Natural killer cell (primary cell): ENCODE data around the gene LRP3. TPM values are rescaled to one million over a fixed set of nuclear protein-coding genes. Genes with fewer than 3 reads are reported as not detected.
"Not testable (repeated sequence)": the region's sequence is repeated elsewhere in the genome, so short reads cannot be mapped to it uniquely, and the experiment has no call there.

Experiments used
- ATAC-seq, 3 donors: fragments of 150-1000 bp in 2 of 3; fragments of 200-7000 bp in 1 of 3; cut with Tn5 transposase; 1 replicate in 1 of 3; 2 replicates in 2 of 3; pipeline ENCODE4 v1.10.0; 2021; ENCODE audit warnings: mild to moderate bottlenecking in 2 of 3, moderate library complexity in 2 of 3
- DNase-seq, 2 donors: peaks; one replicate each; pipeline versions ENCODE4 v3.0.0 to v3.0.0-alpha.2; 2013 to 2021; ENCODE audit warnings: mixed read lengths in 1 of 2
- H3K27ac ChIP-seq: one replicate; pipeline ENCODE4 v1.5.1; 2013; ENCODE audit warnings: mild to moderate bottlenecking, low read length
- H3K27me3 ChIP-seq: one replicate; pipeline ENCODE4 v1.6.1; 2013; ENCODE audit warnings: low read length; ENCODE audit not compliant: control insufficient read depth, insufficient read depth
- H3K36me3 ChIP-seq: one replicate; pipeline ENCODE4 v1.6.1; 2013; ENCODE audit warnings: low read length; ENCODE audit not compliant: control insufficient read depth, insufficient read depth
- H3K4me1 ChIP-seq: one replicate; pipeline ENCODE4 v1.6.1; 2013; ENCODE audit warnings: low read length; ENCODE audit not compliant: control insufficient read depth, insufficient read depth
- H3K4me3 ChIP-seq: one replicate; pipeline ENCODE4 v1.5.1; 2013; ENCODE audit warnings: low read length
- H3K9me3 ChIP-seq: one replicate; pipeline ENCODE4 v1.6.1; 2013; ENCODE audit warnings: low read length; ENCODE audit not compliant: control insufficient read depth, insufficient read depth
- H3K27ac Mint-ChIP-seq, 2 donors: one replicate each; pipeline ENCODE4 v1.8.0; 2022; ENCODE audit warnings: mild to moderate bottlenecking in 2 of 2, mixed read lengths in 2 of 2, moderate library complexity in 1 of 2
- H3K27me3 Mint-ChIP-seq, 2 donors: one replicate each; pipeline ENCODE4 v1.8.0; 2022; ENCODE audit warnings: low read depth in 2 of 2, mixed read lengths in 2 of 2
- H3K36me3 Mint-ChIP-seq: one replicate; pipeline ENCODE4 v1.8.0; 2022; ENCODE audit warnings: mixed read lengths
- H3K4me1 Mint-ChIP-seq, 2 donors: one replicate each; pipeline ENCODE4 v1.8.0; 2022; ENCODE audit warnings: mixed read lengths in 2 of 2
- H3K4me3 Mint-ChIP-seq: one replicate; pipeline ENCODE4 v1.8.0; 2022; ENCODE audit warnings: mild to moderate bottlenecking, moderate library complexity, mixed read lengths
- H3K9me3 Mint-ChIP-seq, 2 donors: one replicate each; pipeline ENCODE4 v1.8.0; 2022; ENCODE audit warnings: mixed read lengths in 2 of 2
- WGBS: methylation state at CpG from one replicate; pipeline ENCODE4 v1.1.7; 2013; ENCODE audit warnings: missing lambda C conversion rate; ENCODE audit not compliant: insufficient coverage; 5-methylcytosine and 5-hydroxymethylcytosine counted together
- intact Hi-C: fragments of 100-400 bp; cut with micrococcal nuclease; formaldehyde crosslinking; loops from one replicate; pipeline ENCODE4 v1.14.2; 2022
- total RNA-seq, 4 donors: library from RNA; stranded (reverse); fragments of 120-200 nt in 1 of 4; gene quantifications; one replicate each; pipeline versions ENCODE4 v1.2.3 to v1.2.4, GENCODE V29; 2013 to 2022
- TF ChIP-seq, protein P1 (sequence below): fragments of 200-600 bp; IDR thresholded peaks from one replicate; pipeline ENCODE4 v1.8.0; 2022; ENCODE audit warnings: antibody characterized with exemption

Gene LRP3
- total RNA-seq, 3 donors from 2014 or later (not counting 1 experiment from before 2014, with no cell fraction given) = 0.33 to 0.38 TPM; not detected in 1

DNA sequence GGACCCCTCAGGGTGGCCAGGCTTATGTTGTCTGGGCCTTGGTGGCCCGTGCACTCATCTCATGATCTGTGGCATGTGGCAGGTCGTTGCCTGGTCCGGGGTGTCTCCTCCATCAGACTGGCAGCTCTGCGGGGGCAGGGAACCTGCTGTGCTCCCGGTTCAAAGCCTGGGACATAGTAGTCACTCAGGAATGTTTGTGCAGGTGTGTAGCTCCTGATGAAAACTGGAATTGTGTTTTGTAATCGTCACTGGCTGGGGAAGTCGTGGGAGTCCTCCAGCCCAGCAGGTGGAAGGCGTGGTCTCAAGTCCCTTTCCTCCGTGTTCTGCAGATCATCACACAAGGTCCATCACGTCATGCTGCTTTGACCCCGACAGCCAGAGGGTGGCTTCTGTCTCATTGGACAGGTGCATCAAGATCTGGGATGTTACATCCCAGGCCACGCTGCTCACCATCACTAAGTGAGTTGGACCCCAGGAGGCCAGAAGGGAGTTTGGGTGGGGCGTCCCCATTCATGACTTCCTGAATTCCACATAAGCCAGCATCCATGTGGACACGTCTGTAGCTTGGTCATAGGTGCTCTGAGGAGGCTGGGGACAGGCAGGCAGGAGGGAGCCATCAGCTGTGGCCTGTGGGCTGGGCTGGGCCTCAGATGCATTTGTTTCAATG lies 43.1 kb upstream of the LRP3 start:
- 88% methylated on average over 14 of the region's 14 CpGs for WGBS
- DNase-seq (no peak), ATAC-seq (no peak)
- H3K27me3 Mint-ChIP-seq = no peaks in the 10 kb centered on the region
- Histone ChIP-seq H3K9me3 (no peaks in the 10 kb centered on the region), H3K4me1 (no peaks in the 10 kb centered on the region), H3K27me3 (no peaks in the 10 kb centered on the region), H3K36me3 (no peaks in the 10 kb centered on the region), H3K4me3 (no peak overlapping the region), H3K27ac (no peak overlapping the region)
- H3K4me3 Mint-ChIP-seq = no peak overlapping the region
- intact Hi-C loops = no loop called here
- H3K27ac Mint-ChIP-seq = no peak overlapping the region
- no peaks in the 10 kb centered on the region for H3K36me3 Mint-ChIP-seq
- TF ChIP-seq, protein P1, sequence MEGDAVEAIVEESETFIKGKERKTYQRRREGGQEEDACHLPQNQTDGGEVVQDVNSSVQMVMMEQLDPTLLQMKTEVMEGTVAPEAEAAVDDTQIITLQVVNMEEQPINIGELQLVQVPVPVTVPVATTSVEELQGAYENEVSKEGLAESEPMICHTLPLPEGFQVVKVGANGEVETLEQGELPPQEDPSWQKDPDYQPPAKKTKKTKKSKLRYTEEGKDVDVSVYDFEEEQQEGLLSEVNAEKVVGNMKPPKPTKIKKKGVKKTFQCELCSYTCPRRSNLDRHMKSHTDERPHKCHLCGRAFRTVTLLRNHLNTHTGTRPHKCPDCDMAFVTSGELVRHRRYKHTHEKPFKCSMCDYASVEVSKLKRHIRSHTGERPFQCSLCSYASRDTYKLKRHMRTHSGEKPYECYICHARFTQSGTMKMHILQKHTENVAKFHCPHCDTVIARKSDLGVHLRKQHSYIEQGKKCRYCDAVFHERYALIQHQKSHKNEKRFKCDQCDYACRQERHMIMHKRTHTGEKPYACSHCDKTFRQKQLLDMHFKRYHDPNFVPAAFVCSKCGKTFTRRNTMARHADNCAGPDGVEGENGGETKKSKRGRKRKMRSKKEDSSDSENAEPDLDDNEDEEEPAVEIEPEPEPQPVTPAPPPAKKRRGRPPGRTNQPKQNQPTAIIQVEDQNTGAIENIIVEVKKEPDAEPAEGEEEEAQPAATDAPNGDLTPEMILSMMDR = no peak
- H3K4me1 Mint-ChIP-seq = no peaks in the 10 kb centered on the region
- no peaks in the 10 kb centered on the region for H3K9me3 Mint-ChIP-seq

DNA sequence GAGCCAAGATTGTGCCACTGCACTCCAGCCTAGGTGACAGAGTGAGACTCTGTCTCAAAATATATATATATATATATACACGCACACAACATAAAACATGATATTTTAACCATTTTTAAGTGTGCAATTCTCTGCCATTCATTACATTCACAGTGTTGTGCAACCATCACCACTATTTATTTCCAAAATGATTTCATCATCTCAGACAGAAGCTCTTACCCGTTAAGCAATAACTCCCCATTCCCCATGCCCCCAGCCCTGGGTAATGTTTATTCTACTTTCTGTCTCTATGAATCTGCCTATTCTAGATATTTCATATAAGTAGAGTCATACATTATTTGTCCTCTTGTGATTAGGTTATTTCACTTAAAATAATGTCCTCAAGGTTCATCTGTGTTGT lies 42.0 kb upstream of the LRP3 start:
- H3K27me3 ChIP-seq = no peaks in the 10 kb centered on the region
- H3K27ac ChIP-seq = no peak overlapping the region

DNA sequence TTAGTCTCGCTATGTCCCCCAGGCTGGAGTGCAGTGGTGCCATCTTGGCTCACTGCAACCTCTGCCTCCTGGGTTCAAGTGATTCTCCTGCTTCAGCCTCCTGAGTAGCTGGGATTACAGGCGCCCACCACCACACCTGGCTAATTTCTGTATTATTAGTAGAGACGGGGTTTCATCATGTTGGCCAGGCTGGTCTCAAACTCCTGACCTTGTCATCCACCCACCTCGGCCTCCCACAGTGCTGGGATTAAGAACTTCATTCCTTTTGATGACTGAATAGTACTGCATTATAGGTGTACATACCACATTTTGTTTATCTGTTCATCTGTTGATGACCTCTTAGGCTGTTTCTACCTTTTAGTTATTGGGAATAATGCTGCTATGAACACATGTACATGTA lies 41.5 kb upstream of the LRP3 start:
- H3K9me3 ChIP-seq, H3K4me1 ChIP-seq, DNase-seq, H3K27ac ChIP-seq, H3K27me3 ChIP-seq, H3K4me1 Mint-ChIP-seq, H3K4me3 ChIP-seq, H3K36me3 ChIP-seq, H3K27me3 Mint-ChIP-seq, H3K36me3 Mint-ChIP-seq, intact Hi-C loops, ATAC-seq, H3K4me3 Mint-ChIP-seq, H3K27ac Mint-ChIP-seq, H3K9me3 Mint-ChIP-seq: not testable (repeated sequence)
- 87% methylated on average over 3 of the region's 4 CpGs for WGBS

More for the DNA sequence above, 42.0 kb upstream of the LRP3 start:
- no peak overlapping the region for H3K4me3 Mint-ChIP-seq
- no peaks in the 10 kb centered on the region for H3K4me1 ChIP-seq
- no peaks in the 10 kb centered on the region for H3K27me3 Mint-ChIP-seq
- no peak overlapping the region for H3K27ac Mint-ChIP-seq
- H3K36me3 ChIP-seq = no peaks in the 10 kb centered on the region
- H3K36me3 Mint-ChIP-seq = no peaks in the 10 kb centered on the region
- H3K9me3 ChIP-seq = no peaks in the 10 kb centered on the region
- no peaks in the 10 kb centered on the region for H3K4me1 Mint-ChIP-seq
- no peak overlapping the region for H3K4me3 ChIP-seq
- no peaks in the 10 kb centered on the region for H3K9me3 Mint-ChIP-seq
- intact Hi-C loops = no loop called here
- no peak for DNase-seq
- ATAC-seq = no peak
- WGBS = 78% methylated on average over 1 of the region's 2 CpGs
- TF ChIP-seq, protein P1 = no peak

DNA sequence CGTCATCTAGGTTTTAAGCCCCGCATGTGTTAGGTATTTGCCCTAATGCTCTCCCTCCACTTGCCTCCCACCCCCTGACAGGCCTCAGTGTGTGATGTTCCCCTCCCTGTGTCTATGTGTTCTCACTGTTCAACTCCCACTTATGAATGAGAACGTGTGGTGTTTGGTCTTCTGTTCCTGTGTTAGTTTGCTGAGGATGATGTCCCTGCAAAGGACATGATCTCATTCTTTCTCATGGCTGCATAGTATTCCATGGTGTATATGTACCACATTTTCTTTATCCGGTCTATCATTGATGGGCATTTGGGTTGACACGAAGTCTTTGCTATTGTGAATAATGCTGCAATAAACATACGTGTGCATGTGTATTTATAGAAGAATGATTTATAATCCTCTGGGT lies 39.8 kb upstream of the LRP3 start:
- H3K36me3 ChIP-seq, H3K27me3 ChIP-seq, H3K27ac ChIP-seq, H3K27me3 Mint-ChIP-seq, ATAC-seq, H3K9me3 ChIP-seq, H3K36me3 Mint-ChIP-seq, DNase-seq, H3K4me3 Mint-ChIP-seq, H3K4me3 ChIP-seq, intact Hi-C loops, H3K9me3 Mint-ChIP-seq, H3K27ac Mint-ChIP-seq: not testable (repeated sequence)
- peaks cover 18% of the 10 kb centered on the region for H3K4me1 ChIP-seq
- WGBS = 95% methylated on average over 5 of the region's 6 CpGs
- peaks cover 11 to 16% of the 10 kb centered on the region in 2 donors for H3K4me1 Mint-ChIP-seq
